HEK293 (cell line): Measurements from ENCODE around the gene SOWAHD.
A peak's percentile ranks its signal among the peaks of the same experiment; 100 is the strongest.

ENCODE experiments used
- BCL11B ChIP-seq: fragments of 450-650 bp; formaldehyde crosslinking; IDR thresholded peaks from 2 replicates; pipeline ENCODE4 v1.5.1; 2016; ENCODE audit warnings: low read depth, missing biosample characterization, missing genetic modification characterization
- IKZF3 ChIP-seq: fragments of 450-650 bp; IDR thresholded peaks from 2 replicates; pipeline ENCODE4 v1.5.0; 2018; ENCODE audit warnings: missing biosample characterization, mild to moderate bottlenecking, missing genetic modification characterization, moderate library complexity
- KLF1 ChIP-seq: fragments of 450-650 bp; formaldehyde crosslinking; IDR thresholded peaks from 2 replicates; pipeline ENCODE4 v1.5.1; 2016; ENCODE audit warnings: missing biosample characterization, missing genetic modification characterization
- KLF16 ChIP-seq: fragments of 450-650 bp; formaldehyde crosslinking; IDR thresholded peaks from 2 replicates; pipeline ENCODE4 v1.5.1; 2017; ENCODE audit warnings: missing biosample characterization, missing genetic modification characterization
- SCRT1 ChIP-seq: fragments of 450-650 bp; formaldehyde crosslinking; IDR thresholded peaks from 2 replicates; pipeline ENCODE4 v1.5.1; 2016; ENCODE audit warnings: missing biosample characterization, missing genetic modification characterization, borderline replicate concordance
- SP3 ChIP-seq: fragments of 450-650 bp; formaldehyde crosslinking; IDR thresholded peaks from 2 replicates; pipeline ENCODE4 v1.5.1; 2016; ENCODE audit warnings: missing biosample characterization, missing genetic modification characterization
- YY1 ChIP-seq: fragments of 450-650 bp; formaldehyde crosslinking; IDR thresholded peaks from 2 replicates; pipeline ENCODE4 v1.5.1; 2018; ENCODE audit warnings: missing biosample characterization, missing genetic modification characterization
- YY2 ChIP-seq: fragments of 450-650 bp; formaldehyde crosslinking; IDR thresholded peaks from 2 replicates; pipeline ENCODE4 v1.5.1; 2016; ENCODE audit warnings: missing biosample characterization, missing genetic modification characterization
- ZBTB20 ChIP-seq: fragments of 450-650 bp; formaldehyde crosslinking; IDR thresholded peaks from 2 replicates; pipeline ENCODE4 v1.5.1; 2016; ENCODE audit warnings: missing biosample characterization, missing genetic modification characterization
- ZBTB48 ChIP-seq: fragments of 450-650 bp; formaldehyde crosslinking; IDR thresholded peaks from 2 replicates; pipeline ENCODE4 v1.5.1; 2016; ENCODE audit warnings: missing biosample characterization, missing genetic modification characterization
- ZBTB8A ChIP-seq: fragments of 450-650 bp; formaldehyde crosslinking; IDR thresholded peaks from 2 replicates; pipeline ENCODE4 v1.5.1; 2016; ENCODE audit warnings: missing biosample characterization, missing genetic modification characterization
- ZNF133 ChIP-seq: fragments of 450-650 bp; formaldehyde crosslinking; IDR thresholded peaks from 2 replicates; pipeline ENCODE4 v1.5.1; 2016; ENCODE audit warnings: missing biosample characterization, missing genetic modification characterization
- ZNF155 ChIP-seq: fragments of 450-650 bp; formaldehyde crosslinking; IDR thresholded peaks from 2 replicates; pipeline ENCODE4 v1.5.1; 2016; ENCODE audit warnings: missing biosample characterization, missing genetic modification characterization
- ZNF16 ChIP-seq: fragments of 450-650 bp; formaldehyde crosslinking; IDR thresholded peaks from 2 replicates; pipeline ENCODE4 v1.5.1; 2016; ENCODE audit warnings: low read depth, missing biosample characterization, missing genetic modification characterization
- ZNF23 ChIP-seq: fragments of 450-650 bp; formaldehyde crosslinking; IDR thresholded peaks from 2 replicates; pipeline ENCODE4 v1.5.1; 2016; ENCODE audit warnings: missing biosample characterization, missing genetic modification characterization, borderline replicate concordance
- ZNF394 ChIP-seq: fragments of 450-650 bp; formaldehyde crosslinking; IDR thresholded peaks from 2 replicates; pipeline ENCODE4 v1.5.1; 2016; ENCODE audit warnings: missing biosample characterization, missing genetic modification characterization, mild to moderate bottlenecking, moderate library complexity, borderline replicate concordance
- ZNF514 ChIP-seq: fragments of 450-650 bp; formaldehyde crosslinking; IDR thresholded peaks from 2 replicates; pipeline ENCODE4 v1.5.1; 2016; ENCODE audit warnings: missing biosample characterization, missing genetic modification characterization
- ZNF747 ChIP-seq: fragments of 450-650 bp; formaldehyde crosslinking; IDR thresholded peaks from 2 replicates; pipeline ENCODE4 v1.5.1; 2016; ENCODE audit warnings: missing biosample characterization, missing genetic modification characterization
- ZSCAN30 ChIP-seq: fragments of 450-650 bp; IDR thresholded peaks from 2 replicates; pipeline ENCODE4 v1.5.1; 2018; ENCODE audit warnings: missing biosample characterization, mild to moderate bottlenecking, missing genetic modification characterization, moderate library complexity
- TF ChIP-seq, protein P1 (sequence below): fragments of 450-650 bp; formaldehyde crosslinking; IDR thresholded peaks from 2 replicates; pipeline ENCODE4 v1.5.1; 2016; ENCODE audit warnings: missing biosample characterization, missing genetic modification characterization
- TF ChIP-seq, protein P2 (sequence below): fragments of 450-650 bp; formaldehyde crosslinking; IDR thresholded peaks from 2 replicates; pipeline ENCODE4 v1.5.1; 2016; ENCODE audit warnings: missing biosample characterization, missing genetic modification characterization
- TF ChIP-seq, protein P3 (sequence below): fragments of 450-650 bp; formaldehyde crosslinking; IDR thresholded peaks from 2 replicates; pipeline ENCODE4 v1.5.1; 2016; ENCODE audit warnings: missing biosample characterization, missing genetic modification characterization
- TF ChIP-seq, protein P4 (sequence below): fragments of 450-650 bp; formaldehyde crosslinking; IDR thresholded peaks from 2 replicates; pipeline ENCODE4 v1.5.1; 2016; ENCODE audit warnings: missing biosample characterization, missing genetic modification characterization
- TF ChIP-seq, protein P5 (sequence below): fragments of 450-650 bp; formaldehyde crosslinking; IDR thresholded peaks from 2 replicates; pipeline ENCODE4 v1.5.1; 2016; ENCODE audit warnings: missing biosample characterization, missing genetic modification characterization
- TF ChIP-seq, protein P6 (sequence below): fragments of 450-650 bp; formaldehyde crosslinking; IDR thresholded peaks from 2 replicates; pipeline ENCODE4 v1.5.1; 2016; ENCODE audit warnings: missing biosample characterization, missing genetic modification characterization, low read depth
- TF ChIP-seq, protein P7 (sequence below): fragments of 450-650 bp; formaldehyde crosslinking; IDR thresholded peaks from 2 replicates; pipeline ENCODE4 v1.5.1; 2017; ENCODE audit warnings: missing biosample characterization, missing genetic modification characterization
- TF ChIP-seq, protein P8 (sequence below): fragments of 450-650 bp; formaldehyde crosslinking; optimal IDR thresholded peaks from 2 replicates; pipeline ENCODE3; 2016; ENCODE audit warnings: missing biosample characterization, mild to moderate bottlenecking, missing genetic modification characterization
- TF ChIP-seq, protein P9 (sequence below): fragments of 450-650 bp; formaldehyde crosslinking; IDR thresholded peaks from 2 replicates; pipeline ENCODE4 v1.5.1; 2016; ENCODE audit warnings: missing biosample characterization, missing genetic modification characterization

The SOWAHD gene

DNA sequence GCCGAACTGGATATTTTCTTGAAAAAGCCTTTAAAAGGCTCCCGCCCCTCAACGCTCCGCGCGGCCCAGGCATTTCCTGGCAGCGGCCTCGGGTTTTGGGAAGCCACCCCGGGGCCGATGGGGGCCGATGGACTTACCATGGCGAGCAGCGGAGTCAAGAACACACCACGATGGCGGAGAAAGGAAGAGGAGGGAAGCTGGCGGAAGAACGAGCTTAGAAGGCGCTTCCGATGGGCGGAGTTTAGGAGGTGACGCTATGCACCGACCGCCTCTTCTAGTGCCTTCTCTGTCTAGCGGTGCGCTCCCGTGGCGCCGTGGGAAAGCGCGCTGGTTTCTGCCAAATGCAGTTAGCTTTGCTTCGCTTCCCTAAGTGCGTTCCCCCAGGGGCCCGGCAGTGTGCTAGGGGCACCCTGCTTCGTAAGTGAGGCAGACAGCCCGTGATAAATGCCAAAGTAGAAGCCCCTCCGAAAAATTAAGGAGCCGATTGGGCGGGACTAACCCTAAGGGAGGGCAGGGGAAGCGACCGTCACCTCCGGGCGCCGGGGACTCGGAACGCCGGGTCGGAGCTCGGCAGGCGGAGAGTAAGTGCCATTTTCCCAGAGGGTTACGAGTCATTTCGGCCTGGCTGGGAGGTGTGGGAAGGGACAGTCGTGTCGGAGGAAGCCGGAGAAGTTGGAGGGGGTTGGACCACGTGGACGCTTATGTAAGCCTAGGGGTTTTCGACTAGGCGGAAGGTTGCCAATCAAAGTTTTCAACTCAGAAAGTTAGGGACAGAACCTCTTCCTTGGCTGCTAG lies 33.2 kb downstream of the SOWAHD start, which contains the start of gene RPL39 (continued):
- TF ChIP-seq ZNF133 (no peak), KLF1 (tag by site-specific recombination) (no peak), ZNF394 (tag by site-specific recombination) (no peak), KLF16 (tag by site-specific recombination) (no peak; the same call in 1 of the 2 replicates), ZBTB48 (tag by site-specific recombination) (peak; percentile 92), ZBTB8A (peak; percentile 70), ZNF155 (tag by site-specific recombination) (no peak), SCRT1 (tag by site-specific recombination) (no peak), IKZF3 (tag by site-specific recombination) (peak; percentile 83), ZNF23 (tag by site-specific recombination) (no peak), ZSCAN30 (tag by site-specific recombination) (peak; percentile 45), SP3 (tag by site-specific recombination) (peak; percentile 73), BCL11B (tag by site-specific recombination) (no peak), YY2 (peak; percentile 65), ZNF514 (no peak), ZNF16 (no peak), ZNF747 (no peak), YY1 (tag by site-specific recombination) (peak; percentile 79), ZBTB20 (peak; percentile 94)
- TF ChIP-seq, protein P1, sequence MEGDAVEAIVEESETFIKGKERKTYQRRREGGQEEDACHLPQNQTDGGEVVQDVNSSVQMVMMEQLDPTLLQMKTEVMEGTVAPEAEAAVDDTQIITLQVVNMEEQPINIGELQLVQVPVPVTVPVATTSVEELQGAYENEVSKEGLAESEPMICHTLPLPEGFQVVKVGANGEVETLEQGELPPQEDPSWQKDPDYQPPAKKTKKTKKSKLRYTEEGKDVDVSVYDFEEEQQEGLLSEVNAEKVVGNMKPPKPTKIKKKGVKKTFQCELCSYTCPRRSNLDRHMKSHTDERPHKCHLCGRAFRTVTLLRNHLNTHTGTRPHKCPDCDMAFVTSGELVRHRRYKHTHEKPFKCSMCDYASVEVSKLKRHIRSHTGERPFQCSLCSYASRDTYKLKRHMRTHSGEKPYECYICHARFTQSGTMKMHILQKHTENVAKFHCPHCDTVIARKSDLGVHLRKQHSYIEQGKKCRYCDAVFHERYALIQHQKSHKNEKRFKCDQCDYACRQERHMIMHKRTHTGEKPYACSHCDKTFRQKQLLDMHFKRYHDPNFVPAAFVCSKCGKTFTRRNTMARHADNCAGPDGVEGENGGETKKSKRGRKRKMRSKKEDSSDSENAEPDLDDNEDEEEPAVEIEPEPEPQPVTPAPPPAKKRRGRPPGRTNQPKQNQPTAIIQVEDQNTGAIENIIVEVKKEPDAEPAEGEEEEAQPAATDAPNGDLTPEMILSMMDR = no peak
- TF ChIP-seq, protein P2, sequence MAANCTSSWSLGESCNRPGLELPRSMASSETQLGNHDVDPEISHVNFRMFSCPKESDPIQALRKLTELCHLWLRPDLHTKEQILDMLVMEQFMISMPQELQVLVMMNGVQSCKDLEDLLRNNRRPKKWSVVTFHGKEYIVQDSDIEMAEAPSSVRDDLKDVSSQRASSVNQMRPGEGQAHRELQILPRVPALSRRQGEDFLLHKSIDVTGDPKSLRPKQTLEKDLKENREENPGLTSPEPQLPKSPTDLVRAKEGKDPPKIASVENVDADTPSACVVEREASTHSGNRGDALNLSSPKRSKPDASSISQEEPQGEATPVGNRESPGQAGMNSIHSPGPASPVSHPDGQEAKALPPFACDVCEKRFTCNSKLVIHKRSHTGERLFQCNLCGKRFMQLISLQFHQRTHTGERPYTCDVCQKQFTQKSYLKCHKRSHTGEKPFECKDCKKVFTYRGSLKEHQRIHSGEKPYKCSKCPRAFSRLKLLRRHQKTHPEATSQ = no peak
- TF ChIP-seq, protein P3, sequence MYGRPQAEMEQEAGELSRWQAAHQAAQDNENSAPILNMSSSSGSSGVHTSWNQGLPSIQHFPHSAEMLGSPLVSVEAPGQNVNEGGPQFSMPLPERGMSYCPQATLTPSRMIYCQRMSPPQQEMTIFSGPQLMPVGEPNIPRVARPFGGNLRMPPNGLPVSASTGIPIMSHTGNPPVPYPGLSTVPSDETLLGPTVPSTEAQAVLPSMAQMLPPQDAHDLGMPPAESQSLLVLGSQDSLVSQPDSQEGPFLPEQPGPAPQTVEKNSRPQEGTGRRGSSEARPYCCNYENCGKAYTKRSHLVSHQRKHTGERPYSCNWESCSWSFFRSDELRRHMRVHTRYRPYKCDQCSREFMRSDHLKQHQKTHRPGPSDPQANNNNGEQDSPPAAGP (tag by site-specific recombination) = no peak
- TF ChIP-seq, protein P4, sequence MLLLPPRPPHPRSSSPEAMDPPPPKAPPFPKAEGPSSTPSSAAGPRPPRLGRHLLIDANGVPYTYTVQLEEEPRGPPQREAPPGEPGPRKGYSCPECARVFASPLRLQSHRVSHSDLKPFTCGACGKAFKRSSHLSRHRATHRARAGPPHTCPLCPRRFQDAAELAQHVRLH (tag by site-specific recombination) = no peak
- TF ChIP-seq, protein P5, sequence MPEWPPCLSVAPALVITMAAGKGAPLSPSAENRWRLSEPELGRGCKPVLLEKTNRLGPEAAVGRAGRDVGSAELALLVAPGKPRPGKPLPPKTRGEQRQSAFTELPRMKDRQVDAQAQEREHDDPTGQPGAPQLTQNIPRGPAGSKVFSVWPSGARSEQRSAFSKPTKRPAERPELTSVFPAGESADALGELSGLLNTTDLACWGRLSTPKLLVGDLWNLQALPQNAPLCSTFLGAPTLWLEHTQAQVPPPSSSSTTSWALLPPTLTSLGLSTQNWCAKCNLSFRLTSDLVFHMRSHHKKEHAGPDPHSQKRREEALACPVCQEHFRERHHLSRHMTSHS = no peak
- TF ChIP-seq, protein P6, sequence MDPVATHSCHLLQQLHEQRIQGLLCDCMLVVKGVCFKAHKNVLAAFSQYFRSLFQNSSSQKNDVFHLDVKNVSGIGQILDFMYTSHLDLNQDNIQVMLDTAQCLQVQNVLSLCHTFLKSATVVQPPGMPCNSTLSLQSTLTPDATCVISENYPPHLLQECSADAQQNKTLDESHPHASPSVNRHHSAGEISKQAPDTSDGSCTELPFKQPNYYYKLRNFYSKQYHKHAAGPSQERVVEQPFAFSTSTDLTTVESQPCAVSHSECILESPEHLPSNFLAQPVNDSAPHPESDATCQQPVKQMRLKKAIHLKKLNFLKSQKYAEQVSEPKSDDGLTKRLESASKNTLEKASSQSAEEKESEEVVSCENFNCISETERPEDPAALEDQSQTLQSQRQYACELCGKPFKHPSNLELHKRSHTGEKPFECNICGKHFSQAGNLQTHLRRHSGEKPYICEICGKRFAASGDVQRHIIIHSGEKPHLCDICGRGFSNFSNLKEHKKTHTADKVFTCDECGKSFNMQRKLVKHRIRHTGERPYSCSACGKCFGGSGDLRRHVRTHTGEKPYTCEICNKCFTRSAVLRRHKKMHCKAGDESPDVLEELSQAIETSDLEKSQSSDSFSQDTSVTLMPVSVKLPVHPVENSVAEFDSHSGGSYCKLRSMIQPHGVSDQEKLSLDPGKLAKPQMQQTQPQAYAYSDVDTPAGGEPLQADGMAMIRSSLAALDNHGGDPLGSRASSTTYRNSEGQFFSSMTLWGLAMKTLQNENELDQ = no peak
- TF ChIP-seq, protein P7, sequence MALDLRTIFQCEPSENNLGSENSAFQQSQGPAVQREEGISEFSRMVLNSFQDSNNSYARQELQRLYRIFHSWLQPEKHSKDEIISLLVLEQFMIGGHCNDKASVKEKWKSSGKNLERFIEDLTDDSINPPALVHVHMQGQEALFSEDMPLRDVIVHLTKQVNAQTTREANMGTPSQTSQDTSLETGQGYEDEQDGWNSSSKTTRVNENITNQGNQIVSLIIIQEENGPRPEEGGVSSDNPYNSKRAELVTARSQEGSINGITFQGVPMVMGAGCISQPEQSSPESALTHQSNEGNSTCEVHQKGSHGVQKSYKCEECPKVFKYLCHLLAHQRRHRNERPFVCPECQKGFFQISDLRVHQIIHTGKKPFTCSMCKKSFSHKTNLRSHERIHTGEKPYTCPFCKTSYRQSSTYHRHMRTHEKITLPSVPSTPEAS (tag by site-specific recombination) = no peak
- TF ChIP-seq, protein P8, sequence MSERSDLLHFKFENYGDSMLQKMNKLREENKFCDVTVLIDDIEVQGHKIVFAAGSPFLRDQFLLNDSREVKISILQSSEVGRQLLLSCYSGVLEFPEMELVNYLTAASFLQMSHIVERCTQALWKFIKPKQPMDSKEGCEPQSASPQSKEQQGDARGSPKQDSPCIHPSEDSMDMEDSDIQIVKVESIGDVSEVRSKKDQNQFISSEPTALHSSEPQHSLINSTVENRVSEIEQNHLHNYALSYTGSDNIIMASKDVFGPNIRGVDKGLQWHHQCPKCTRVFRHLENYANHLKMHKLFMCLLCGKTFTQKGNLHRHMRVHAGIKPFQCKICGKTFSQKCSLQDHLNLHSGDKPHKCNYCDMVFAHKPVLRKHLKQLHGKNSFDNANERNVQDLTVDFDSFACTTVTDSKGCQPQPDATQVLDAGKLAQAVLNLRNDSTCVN (tag by site-specific recombination) = peak; percentile 31
- TF ChIP-seq, protein P9, sequence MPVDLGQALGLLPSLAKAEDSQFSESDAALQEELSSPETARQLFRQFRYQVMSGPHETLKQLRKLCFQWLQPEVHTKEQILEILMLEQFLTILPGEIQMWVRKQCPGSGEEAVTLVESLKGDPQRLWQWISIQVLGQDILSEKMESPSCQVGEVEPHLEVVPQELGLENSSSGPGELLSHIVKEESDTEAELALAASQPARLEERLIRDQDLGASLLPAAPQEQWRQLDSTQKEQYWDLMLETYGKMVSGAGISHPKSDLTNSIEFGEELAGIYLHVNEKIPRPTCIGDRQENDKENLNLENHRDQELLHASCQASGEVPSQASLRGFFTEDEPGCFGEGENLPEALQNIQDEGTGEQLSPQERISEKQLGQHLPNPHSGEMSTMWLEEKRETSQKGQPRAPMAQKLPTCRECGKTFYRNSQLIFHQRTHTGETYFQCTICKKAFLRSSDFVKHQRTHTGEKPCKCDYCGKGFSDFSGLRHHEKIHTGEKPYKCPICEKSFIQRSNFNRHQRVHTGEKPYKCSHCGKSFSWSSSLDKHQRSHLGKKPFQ (tag by site-specific recombination) = no peak
